ENCODE data around the gene TMEM169.

- TF ChIP-seq POLR2A (IDR thresholded peaks at IDR 0.05; ENCODE audit: low read length) (no peak), MAX (IDR thresholded peaks at IDR 0.05) (no peak), CTCF (IDR thresholded peaks at IDR 0.05) (no peak), USF2 (IDR thresholded peaks at IDR 0.05) (no peak), RFX5 (IDR thresholded peaks at IDR 0.05) (no peak), POLR2AphosphoS2 (conservative IDR thresholded peaks at IDR 0.05; ENCODE audit: low read length) (no peak), SREBF2 (IDR thresholded peaks at IDR 0.05) (no peak), EP300 (IDR thresholded peaks at IDR 0.05) (no peak), NFE2L2 (conservative IDR thresholded peaks at IDR 0.05; ENCODE audit: low read length) (no peak), RNF2 (IDR thresholded peaks at IDR 0.05; ENCODE audit: borderline replicate concordance, low read depth) (no peak), KDM1A (IDR thresholded peaks at IDR 0.05; ENCODE audit: low read depth) (no peak), EHMT2 (IDR thresholded peaks at IDR 0.05; ENCODE audit: low read depth) (no peak), RARB (CRISPR knock-in tag; IDR thresholded peaks at IDR 0.05) (no peak)
Measured at GRCh38 chr2:216043949-216044348, 37.8 kb upstream of the TMEM169 start.
